GM08714 (cell line): Measurements from ENCODE around the gene GBX1.

Experiments
- H3K4me3 ChIP-seq: fragments of 200-500 bp; sonication (Bioruptor generic); 2 replicates; pipeline ENCODE4 v1.5.1; 2014; ENCODE audit warnings: mild to moderate bottlenecking, low read length, inconsistent platforms
- ZNF274 ChIP-seq: IDR thresholded peaks from 2 replicates; pipeline ENCODE4 v1.6.1; 2012; ENCODE audit warnings: mild to moderate bottlenecking, low read depth, low read length

The GBX1 gene

DNA sequence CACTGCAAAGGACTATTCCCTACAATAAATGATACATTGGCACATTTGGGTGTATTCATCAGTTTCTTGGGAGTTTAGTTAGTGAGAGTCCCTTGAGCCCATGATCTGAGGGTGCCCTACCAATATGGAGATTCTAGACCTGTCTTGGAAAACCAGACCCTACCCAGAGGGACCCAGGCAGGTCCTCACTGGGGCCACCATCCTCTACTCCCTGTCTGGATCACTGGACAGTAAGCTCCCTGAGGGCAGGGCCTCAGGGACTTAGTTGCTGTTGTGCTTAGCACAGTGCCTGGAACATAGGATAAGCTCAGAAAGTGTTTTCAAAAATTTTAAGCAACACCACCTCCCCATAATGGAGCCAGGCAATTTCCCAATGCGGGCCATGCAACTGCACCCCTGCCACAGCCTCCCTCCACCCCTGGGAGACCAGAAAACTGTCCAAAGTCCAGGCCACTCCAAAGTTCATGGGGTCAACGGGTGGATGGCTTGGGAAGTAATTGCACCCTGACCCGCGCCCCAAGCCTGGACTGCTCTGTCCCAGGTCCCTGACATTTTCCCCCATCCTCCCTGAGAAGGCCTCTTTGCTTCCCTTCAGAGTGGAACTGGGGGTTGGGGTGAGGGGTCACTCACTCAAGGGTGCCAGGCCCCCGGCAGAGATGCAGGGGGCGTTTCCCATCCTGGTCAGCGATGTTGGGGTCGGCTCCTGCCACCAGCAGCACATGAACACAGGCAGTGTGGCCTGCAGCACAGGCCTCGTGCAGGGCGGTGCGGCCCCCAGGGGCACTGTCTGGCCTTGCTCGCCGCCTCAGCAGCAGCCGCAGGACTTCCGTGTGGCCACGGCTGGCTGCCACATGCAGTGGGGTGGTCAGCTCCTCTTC, 18.5 kb upstream of the GBX1 start:
- no peak for TF ChIP-seq ZNF274
- H3K4me3 ChIP-seq, result no peak overlapping the region

DNA sequence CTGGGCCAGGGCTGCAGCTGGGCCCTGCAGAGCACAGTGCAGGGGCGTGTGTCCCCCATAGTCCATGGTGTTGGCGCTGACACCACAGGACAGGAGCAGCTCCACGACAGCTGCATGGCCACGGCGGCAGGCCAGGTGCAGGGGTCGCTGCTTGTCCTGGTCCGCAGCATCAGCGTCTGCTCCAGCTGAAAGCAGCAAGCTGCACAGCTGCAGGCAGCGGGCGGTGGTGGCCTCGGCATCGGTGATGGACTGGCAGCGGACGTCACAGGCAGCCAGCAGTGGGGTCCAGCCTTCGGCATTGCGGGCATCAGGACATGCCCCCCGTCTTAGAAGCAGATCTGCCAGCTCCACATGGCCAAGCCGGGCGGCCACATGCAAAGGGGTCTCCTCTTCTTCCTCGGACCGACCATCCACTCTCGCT, 13.5 kb upstream of the GBX1 start:
- H3K4me3 ChIP-seq, result no peak overlapping the region
- no peak for TF ChIP-seq ZNF274

DNA sequence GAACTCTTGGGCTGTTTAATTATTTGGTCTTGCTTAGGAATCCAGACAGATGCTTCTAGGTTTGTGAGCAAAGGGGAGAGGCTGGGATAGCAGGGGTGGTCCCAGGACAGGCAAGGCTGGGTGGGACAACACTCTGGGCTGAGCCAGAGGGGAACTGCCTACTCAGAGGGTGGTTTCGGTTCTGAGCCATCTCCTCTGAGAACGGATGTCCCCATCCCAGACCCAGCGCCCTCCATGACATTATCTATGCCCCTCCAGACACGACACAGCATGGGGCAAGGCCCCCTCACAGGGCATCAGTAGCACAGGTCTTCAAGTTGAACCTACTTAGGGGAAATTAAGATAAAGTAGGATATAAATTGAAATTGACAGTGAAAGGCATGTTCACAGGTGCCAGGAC, 12.5 kb upstream of the GBX1 start:
- H3K4me3 ChIP-seq, result no peak overlapping the region
- TF ChIP-seq ZNF274, result no peak

DNA sequence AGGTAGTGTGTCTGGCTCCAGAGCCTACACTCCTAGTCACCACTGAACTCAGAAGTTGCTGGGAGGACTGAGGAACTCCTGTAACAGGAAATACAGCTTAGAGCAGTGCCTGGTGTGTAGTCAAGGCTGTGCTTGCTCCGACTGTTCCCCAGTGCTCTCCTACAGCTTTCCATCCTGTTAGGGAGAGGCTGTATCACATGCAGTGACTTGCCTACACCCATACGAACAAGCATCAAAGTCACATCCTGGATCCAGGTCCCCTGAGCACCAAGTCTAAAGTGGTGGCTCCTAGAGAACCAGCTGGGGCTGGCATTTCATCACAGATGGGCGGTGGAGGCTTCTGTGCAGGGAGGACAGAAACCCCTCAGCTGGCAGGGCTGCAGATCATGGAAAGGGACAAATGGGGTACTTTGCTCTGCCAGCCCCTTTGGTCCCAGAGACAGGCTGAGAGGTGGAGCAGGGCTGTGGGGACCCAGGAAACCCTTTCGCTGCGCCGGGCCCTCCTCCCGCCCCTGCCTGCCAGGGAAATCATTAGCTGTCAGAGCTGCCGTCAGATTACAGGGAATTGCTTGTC, 11.9 kb upstream of the GBX1 start:
- no peak for TF ChIP-seq ZNF274
- H3K4me3 ChIP-seq, result no peak overlapping the region

GRCh38 chr7:151178831-151179230, 11.3 kb upstream of the GBX1 start:
- TF ChIP-seq ZNF274, result no peak
- H3K4me3 ChIP-seq, result no peak overlapping the region

DNA sequence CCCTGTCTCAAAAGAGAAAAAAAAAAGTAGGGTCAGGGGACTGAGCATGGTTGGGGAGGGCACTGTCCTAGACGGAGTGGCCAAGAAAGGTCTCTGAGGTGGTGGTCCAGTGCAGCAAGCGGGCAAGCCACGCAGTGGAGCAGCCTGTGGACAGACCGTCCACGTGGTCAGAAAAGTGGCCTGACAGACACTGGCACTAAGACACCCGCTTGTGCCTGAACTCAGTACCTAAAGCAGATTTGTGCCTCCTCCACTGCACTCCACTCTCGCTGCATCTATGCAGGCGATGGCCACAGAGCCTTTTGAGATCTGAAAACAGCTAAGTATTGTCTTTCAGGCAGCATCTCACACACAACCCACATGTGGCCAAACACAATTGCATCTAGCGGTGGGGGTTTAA, 10.7 kb upstream of the GBX1 start:
- no peak overlapping the region for H3K4me3 ChIP-seq
- TF ChIP-seq ZNF274, result no peak

GRCh38 chr7:151177310-151177709, 9.8 kb upstream of the GBX1 start:
- H3K4me3 ChIP-seq, result no peak overlapping the region
- TF ChIP-seq ZNF274, result no peak

GRCh38 chr7:151176401-151176800, 8.9 kb upstream of the GBX1 start:
- no peak overlapping the region for H3K4me3 ChIP-seq
- no peak for TF ChIP-seq ZNF274

- no peak for TF ChIP-seq ZNF274
These were observed 8.4 kb upstream of the GBX1 start for GRCh38 chr7:151175793-151176311.

DNA sequence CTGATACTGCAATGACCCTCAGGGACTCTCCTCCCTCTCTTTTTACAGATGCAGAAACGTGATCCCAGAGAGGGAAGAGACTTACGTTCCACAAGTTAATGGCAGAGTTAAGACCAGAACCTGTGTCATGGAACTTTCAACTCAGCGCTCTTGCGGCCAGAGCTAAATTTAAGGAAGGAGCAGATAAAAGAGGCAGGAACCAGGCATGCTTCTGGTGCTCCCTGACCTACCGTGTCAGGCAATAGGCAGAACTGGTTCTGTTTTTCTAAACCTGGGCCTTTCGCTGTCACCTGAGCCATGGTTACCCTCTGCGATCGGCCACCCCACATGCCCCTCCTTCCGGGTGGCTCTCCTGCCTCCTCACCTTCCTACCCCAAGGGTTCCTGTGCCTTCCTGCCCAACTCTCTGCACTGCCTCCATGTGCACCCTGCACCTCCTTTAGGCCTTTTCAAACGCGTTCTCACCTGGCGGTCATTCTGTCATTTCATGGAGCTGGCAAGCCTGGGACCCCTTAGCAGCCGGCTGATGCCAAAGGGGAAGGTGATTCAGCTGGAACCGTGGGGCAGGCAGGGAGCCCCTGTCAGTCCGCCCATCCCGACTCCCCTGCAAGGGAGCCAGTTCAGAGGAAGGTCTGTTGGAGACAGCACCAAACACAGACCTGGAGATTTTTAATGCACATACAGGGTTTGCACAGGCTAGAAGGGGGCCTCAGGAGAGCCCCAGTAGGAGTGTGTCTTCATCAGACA, 7.7 kb upstream of the GBX1 start:
- H3K4me3 ChIP-seq, result no peak overlapping the region
- no peak for TF ChIP-seq ZNF274

More at GRCh38 chr7:151175793-151176311, 8.4 kb upstream of the GBX1 start:
- no peak overlapping the region for H3K4me3 ChIP-seq

GRCh38 chr7:151174246-151175046, 7.0 kb upstream of the GBX1 start:
- no peak for TF ChIP-seq ZNF274
- no peak overlapping the region for H3K4me3 ChIP-seq

DNA sequence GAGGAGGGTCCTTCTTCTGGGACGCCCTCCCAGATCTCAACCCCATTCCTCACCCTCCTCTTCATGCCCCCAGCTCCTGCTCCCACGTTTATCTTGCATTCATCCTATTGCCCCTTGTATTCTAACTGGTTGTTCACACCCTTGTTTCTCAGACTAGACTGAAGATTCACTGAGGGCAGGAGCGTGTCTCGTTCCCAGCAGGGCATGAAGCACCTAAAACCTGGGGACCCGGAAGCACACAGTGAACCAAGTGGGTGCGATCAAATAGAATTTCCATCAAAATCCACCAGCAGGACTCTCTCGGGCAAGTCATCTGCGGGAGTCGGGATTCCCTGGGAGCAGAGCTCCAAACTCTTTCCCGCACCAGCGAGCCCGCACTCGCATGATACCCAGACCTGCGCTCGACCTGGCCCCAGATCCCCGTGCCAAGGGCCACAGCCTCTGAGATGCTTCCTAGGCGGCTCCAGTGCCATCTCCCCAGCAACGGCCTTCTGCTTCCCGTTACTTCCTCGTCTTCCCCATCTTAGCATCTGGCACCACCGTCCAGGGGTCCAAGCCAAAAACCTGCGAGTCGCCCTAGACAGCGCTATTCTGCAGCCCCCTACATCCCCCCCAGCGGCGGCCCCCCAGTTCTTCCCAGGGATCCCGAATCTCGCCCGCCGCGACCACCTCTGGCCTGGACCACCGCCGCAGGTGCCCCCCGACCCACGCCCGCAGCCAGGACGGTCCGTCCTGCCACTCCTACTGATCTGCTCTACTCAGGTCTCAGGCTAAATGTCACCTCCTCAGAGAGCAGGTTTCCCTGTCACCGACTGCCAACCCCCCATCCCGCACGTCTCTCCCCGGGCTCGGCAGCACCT, 6.1 kb upstream of the GBX1 start:
- no peak for TF ChIP-seq ZNF274
- H3K4me3 ChIP-seq, result no peak overlapping the region

GRCh38 chr7:151172273-151173141, 5.0 kb upstream of the GBX1 start:
- TF ChIP-seq ZNF274, result no peak
- H3K4me3 ChIP-seq, result no peak overlapping the region
